ENCODE results near the gene DAAM2. TPM values are rescaled to one million over a fixed set of nuclear protein-coding genes. Genes with fewer than 3 reads are reported as not detected.

The DAAM2 gene
- total RNA-seq, 1 donor from 2014 or later, result 0.59 TPM

- no peaks in the 10 kb centered on the region for H3K9me3 Mint-ChIP-seq (ENCODE audit: unreplicated experiment)
- H3K27ac Mint-ChIP-seq (ENCODE audit: unreplicated experiment), result no peak overlapping the region
- no peak for DNase-seq
- no peak overlapping the region for H3K4me3 Mint-ChIP-seq (ENCODE audit: unreplicated experiment)
- no peaks in the 10 kb centered on the region for H3K36me3 Mint-ChIP-seq (ENCODE audit: unreplicated experiment)
- H3K4me1 Mint-ChIP-seq (ENCODE audit: low read depth, unreplicated experiment), result no peaks in the 10 kb centered on the region
- no peak for TF ChIP-seq CTCF (IDR thresholded peaks at IDR 0.05; ENCODE audit: partially characterized antibody, unreplicated experiment)
- H3K27me3 Mint-ChIP-seq (ENCODE audit: unreplicated experiment), result peaks cover 2% of the 10 kb centered on the region
These were observed 5.5 kb upstream of the DAAM2 start for GRCh38 chr6:39786649-39787048.

GRCh38 chr6:39787322-39787721 lies 4.9 kb upstream of the DAAM2 start:
- no peak for DNase-seq
- Mint-ChIP-seq H3K4me1 (ENCODE audit: low read depth, unreplicated experiment) (no peaks in the 10 kb centered on the region), H3K9me3 (ENCODE audit: unreplicated experiment) (no peaks in the 10 kb centered on the region), H3K36me3 (ENCODE audit: unreplicated experiment) (no peaks in the 10 kb centered on the region), H3K4me3 (ENCODE audit: unreplicated experiment) (no peak overlapping the region), H3K27ac (ENCODE audit: unreplicated experiment) (no peak overlapping the region), H3K27me3 (ENCODE audit: unreplicated experiment) (peaks cover 2% of the 10 kb centered on the region)
- TF ChIP-seq CTCF (IDR thresholded peaks at IDR 0.05; ENCODE audit: partially characterized antibody, unreplicated experiment), result no peak

- H3K4me3 Mint-ChIP-seq (ENCODE audit: unreplicated experiment), result no peak overlapping the region
- H3K9me3 Mint-ChIP-seq (ENCODE audit: unreplicated experiment), result no peaks in the 10 kb centered on the region
- H3K27me3 Mint-ChIP-seq (ENCODE audit: unreplicated experiment), result peaks cover 2% of the 10 kb centered on the region
- no peak for TF ChIP-seq CTCF (IDR thresholded peaks at IDR 0.05; ENCODE audit: partially characterized antibody, unreplicated experiment)
- no peak overlapping the region for H3K27ac Mint-ChIP-seq (ENCODE audit: unreplicated experiment)
- no peak for DNase-seq
- H3K4me1 Mint-ChIP-seq (ENCODE audit: low read depth, unreplicated experiment), result no peaks in the 10 kb centered on the region
- H3K36me3 Mint-ChIP-seq (ENCODE audit: unreplicated experiment), result no peaks in the 10 kb centered on the region
These were observed 1.4 kb upstream of the DAAM2 start for GRCh38 chr6:39790772-39791171.

- Mint-ChIP-seq H3K36me3 (ENCODE audit: unreplicated experiment) (no peaks in the 10 kb centered on the region), H3K27ac (ENCODE audit: unreplicated experiment) (no peak overlapping the region), H3K4me3 (ENCODE audit: unreplicated experiment) (peak overlapping the region; percentile 74), H3K4me1 (ENCODE audit: low read depth, unreplicated experiment) (no peaks in the 10 kb centered on the region), H3K27me3 (ENCODE audit: unreplicated experiment) (peaks cover 2% of the 10 kb centered on the region), H3K9me3 (ENCODE audit: unreplicated experiment) (no peaks in the 10 kb centered on the region)
- TF ChIP-seq CTCF (IDR thresholded peaks at IDR 0.05; ENCODE audit: partially characterized antibody, unreplicated experiment), result no peak
- DNase-seq, result no peak
These were observed 865 bp upstream of the DAAM2 start for GRCh38 chr6:39791311-39791710.

GRCh38 chr6:39792540-39793450 lies 619 bp downstream of the DAAM2 start:
- DNase-seq, result no peak
- H3K4me3 Mint-ChIP-seq (ENCODE audit: unreplicated experiment), result peak overlapping the region; percentile 77
- TF ChIP-seq CTCF (IDR thresholded peaks at IDR 0.05; ENCODE audit: partially characterized antibody, unreplicated experiment), result no peak
- no peaks in the 10 kb centered on the region for H3K36me3 Mint-ChIP-seq (ENCODE audit: unreplicated experiment)
- H3K9me3 Mint-ChIP-seq (ENCODE audit: unreplicated experiment), result no peaks in the 10 kb centered on the region
- H3K27ac Mint-ChIP-seq (ENCODE audit: unreplicated experiment), result no peak overlapping the region
- H3K4me1 Mint-ChIP-seq (ENCODE audit: low read depth, unreplicated experiment), result no peaks in the 10 kb centered on the region
- H3K27me3 Mint-ChIP-seq (ENCODE audit: unreplicated experiment), result peaks cover 2% of the 10 kb centered on the region

Data from glutamatergic neuron (in vitro differentiated cells).